Neural progenitor cell (in vitro differentiated cells): ENCODE measurements around the gene SNRNP200.

ENCODE experiments used
- EZH2 ChIP-seq: fragments of 200-600 bp; sonication (generic); IDR thresholded peaks from 2 replicates; pipeline ENCODE4 v1.6.1; 2017; ENCODE audit warnings: antibody characterized with exemption, mild to moderate bottlenecking, moderate library complexity
- TF ChIP-seq, protein P1 (sequence below): fragments of 200-600 bp; sonication (generic); IDR thresholded peaks from 2 replicates; pipeline ENCODE4 v1.5.1; 2017; ENCODE audit warnings: antibody characterized with exemption, mild to moderate bottlenecking

DNA sequence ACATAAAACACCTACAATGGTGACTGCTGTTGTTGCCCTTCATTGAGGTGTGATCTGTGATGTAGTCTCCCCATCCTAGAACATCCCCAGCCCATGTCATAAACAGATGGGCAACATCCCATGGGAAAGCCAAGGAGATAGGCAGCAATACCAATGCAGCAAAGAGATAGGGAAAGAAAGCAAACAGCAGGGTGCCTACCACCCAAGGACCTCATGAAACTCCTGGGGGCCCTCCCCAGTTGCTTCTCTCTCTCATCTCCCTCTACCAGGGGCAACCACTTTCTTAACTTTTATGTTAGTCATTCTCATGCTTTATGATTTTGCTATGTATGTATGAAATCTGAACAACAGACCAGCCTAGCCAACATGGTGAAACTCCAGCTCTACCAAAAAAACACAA is 11.7 kb upstream of the SNRNP200 start:
- TF ChIP-seq, protein P1, sequence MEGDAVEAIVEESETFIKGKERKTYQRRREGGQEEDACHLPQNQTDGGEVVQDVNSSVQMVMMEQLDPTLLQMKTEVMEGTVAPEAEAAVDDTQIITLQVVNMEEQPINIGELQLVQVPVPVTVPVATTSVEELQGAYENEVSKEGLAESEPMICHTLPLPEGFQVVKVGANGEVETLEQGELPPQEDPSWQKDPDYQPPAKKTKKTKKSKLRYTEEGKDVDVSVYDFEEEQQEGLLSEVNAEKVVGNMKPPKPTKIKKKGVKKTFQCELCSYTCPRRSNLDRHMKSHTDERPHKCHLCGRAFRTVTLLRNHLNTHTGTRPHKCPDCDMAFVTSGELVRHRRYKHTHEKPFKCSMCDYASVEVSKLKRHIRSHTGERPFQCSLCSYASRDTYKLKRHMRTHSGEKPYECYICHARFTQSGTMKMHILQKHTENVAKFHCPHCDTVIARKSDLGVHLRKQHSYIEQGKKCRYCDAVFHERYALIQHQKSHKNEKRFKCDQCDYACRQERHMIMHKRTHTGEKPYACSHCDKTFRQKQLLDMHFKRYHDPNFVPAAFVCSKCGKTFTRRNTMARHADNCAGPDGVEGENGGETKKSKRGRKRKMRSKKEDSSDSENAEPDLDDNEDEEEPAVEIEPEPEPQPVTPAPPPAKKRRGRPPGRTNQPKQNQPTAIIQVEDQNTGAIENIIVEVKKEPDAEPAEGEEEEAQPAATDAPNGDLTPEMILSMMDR: no peak
- no peak for TF ChIP-seq EZH2
